ENCODE measurements around the gene PTPRG.

PTPRG gene

DNA sequence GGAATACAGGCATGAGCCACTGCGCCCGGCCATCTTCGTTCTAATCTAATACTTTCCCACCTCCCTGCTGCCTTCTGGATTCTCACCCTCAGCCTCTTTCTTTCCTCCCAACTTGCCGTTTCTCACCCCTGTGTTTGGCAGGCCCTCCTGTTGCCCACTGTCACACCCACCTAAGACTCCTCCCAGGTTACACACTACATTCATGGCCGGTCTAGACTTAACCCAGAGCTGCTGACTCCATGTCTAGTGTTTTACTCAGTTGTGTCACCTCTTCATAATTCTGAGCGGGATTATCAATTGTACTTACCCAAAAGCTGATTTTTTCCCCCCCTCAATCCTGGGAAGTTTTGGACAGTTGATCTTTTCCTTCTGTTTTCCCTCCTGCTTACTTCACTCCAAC is 588.2 kb downstream of the PTPRG start:
- DNase-seq (ENCODE audit: low read depth in 3 of 3), result no peak

DNA sequence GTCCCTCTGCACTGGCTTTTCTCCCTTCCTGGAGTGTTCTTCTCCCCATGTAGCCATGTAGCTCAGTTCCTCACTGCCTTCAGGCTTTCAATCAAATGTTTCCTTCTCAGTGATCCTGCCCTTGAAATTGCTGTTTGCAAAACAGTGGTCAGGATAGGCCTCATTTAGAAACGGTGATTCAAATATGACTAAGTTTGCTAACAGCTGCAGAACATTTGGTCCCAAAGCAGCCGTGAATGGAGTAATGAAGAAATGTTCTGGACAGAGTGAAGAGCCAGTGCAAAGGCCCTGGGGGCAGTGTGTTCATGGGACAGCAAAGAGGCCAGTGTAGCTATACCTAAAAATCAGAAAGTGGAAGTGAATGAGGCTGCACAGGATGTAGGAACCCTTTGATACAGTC is 588.6 kb downstream of the PTPRG start:
- DNase-seq (ENCODE audit: low read depth in 3 of 3), result no peak

DNA sequence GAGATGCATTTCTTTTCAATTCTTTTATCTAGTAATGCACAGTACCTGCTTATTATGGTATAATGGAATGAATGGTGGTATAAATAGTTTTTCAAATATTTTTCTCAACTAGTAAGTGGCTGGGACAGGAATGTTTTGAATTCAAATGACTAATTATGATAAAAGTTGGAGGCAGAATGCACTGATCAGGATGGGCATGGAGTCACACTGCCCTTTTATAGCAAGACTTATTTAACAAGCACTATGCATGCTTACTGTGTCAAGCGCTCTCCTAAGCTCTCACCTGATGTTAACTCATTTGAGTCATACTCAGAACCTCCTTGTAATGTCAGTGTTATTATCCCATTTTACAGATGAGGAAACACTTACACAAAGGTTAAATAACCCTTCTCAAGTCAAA is 590.2 kb downstream of the PTPRG start:
- DNase-seq (ENCODE audit: low read depth in 3 of 3), result no peak

DNA sequence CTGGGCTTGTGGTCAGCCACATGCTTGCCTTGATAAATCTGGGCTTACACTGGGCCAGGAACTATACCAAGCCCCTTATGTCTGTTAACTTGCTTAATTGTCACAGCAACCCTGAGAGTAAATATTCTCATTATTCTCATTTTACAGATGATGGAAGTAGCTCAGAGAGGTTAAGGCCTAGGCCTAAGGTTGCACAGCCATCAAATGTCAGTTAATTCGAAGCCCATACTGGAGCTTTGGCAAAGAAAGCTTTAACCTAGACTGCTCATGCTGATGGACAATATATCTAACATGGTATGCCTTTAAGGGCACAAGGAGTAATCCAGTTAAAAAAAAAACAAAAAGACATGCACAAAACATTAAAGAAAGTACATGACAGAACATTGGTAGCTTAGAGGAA is 591.9 kb downstream of the PTPRG start:
- DNase-seq (ENCODE audit: low read depth in 3 of 3), result no peak

DNA sequence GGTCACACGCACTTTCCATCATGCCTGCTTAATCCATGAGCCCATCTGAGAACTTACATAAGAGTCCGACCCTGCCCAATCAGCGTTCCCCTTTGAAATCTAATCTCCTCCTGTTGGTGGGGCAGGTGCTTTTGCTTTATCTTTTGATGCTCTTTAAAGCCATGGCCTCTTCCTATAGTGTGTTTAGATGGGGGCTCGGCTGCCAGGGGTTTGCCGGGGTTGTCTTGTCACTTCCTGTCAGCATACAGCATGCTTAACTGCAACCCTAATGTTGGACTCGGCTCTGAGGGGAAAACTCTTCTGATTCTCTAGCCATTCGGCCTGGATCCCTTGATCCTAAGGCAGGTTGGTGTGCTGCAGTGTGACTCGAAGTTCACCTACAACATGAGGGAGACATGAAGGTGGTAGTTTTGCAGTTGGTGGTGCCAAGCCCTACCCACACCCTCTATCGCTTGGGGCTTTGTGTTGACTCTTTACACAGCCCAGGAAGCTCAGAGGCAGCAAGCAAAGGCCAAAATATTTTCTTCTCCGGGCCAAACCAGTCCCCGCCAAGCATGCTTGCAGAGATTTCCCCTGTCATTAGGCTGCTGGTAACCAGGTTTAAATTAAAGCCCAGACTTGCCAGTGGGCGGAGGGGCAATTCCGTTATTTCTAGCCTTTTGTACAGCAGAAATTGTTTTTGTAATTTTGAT is 593.2 kb downstream of the PTPRG start:
- DNase-seq (ENCODE audit: low read depth in 3 of 3), result no peak

DNA sequence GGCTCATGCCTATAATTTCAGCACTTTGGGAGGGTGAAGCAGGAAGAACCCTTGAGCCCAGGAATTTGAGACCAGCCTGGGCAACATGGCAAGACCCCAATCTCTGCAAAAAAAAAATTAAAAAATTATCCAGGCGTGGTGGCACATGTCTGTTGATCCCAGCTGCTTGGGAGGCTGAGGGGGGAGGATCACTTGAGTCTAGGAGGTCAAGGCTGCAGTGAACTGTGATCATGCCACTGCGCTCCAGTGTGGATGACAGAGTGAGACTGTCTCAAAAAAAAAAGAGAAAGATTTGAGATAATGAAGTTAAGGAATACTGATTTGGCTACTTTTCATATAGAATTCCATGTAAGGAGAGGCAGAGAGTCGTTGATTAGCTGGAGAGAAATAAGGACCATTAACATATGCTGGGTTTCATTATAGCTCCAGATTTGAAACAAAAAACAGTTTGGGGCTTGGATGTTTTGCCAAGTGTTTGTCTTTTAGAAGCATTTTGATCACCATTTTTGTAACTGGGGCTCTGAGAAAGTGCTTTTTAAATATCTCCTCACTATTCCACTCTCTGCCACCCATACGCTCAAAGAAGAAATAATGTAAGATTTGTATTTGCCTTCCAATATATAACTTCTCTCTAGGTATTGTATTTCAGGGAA is 597.8 kb downstream of the PTPRG start:
- no peak for DNase-seq (ENCODE audit: low read depth in 3 of 3)

DNA sequence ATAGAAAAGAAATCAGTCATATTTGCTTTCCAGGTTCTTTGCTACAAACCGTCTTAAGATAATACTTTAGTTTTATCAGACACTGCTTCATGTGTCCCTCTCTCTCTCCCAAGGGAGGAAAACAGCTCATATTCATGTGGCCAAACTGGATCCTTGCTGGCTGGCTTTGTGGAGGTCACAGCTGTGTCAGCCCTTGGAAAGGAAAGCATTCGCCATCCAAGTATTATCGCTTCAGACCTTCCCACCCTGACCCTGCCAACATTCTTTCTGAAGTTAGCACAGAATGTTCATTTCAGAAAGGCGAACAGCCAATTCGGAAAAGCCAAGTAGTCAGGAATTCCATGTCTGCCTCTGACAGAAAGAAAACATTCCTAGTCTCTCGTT is 598.3 kb downstream of the PTPRG start:
- DNase-seq (ENCODE audit: low read depth in 3 of 3), result no peak

DNA sequence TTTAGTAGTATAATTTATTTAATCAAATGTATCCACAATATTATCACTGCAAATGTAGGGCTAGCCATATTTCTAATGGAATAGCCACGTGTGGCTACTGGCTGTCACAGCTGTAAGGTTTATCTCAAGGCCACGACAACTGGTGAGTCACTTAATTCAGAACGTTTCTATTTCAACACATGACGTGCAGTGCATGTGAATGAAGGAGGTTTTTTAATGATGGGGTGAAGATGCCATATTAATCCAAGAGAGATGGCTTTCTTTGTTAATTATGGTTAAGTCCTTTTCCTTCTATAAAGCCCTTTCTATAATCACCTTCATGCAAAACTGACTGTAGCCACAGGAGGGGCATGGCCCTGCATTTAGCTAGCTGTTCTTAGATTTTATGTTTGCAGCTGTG is 600.0 kb downstream of the PTPRG start:
- DNase-seq (ENCODE audit: low read depth in 3 of 3), result no peak

DNA sequence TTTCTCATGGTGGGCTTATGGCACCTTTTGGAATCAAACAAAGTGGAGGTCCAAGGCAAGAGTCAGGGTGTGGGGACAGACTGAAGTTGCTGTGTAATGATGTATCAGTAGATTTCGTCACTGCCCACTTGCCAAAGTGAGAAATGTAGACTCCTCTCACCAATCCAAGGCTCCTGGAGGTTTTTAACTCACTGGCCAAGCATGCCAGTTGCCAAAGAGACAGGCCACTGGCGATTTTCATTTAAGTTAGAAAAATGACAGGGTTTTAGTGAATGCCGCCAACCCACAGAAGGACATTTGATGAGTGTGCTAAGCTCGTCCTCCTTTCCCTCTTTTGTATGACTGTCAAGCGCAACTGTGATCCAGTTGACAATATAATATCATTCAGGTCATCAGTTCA is 602.8 kb downstream of the PTPRG start:
- no peak for DNase-seq (ENCODE audit: low read depth in 3 of 3)

DNA sequence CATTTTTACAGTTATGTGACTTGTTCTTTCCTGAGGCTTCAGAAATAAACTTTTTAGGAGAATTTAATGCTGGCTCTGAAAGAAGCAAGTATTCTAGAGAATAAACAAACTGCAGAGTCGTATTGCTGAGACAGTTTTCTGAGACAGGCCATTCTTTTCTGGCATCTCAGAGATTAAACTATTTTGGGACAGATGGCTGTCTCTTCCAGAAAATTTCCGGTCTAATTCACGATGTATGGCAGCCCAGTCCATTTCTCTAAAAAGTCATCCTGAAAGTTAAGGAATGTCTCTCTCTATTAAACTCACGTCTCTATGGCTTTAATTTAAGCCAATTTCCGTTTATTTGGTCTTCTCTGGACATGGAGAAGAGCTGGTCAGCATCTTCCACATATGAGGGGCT is 603.4 kb downstream of the PTPRG start:
- DNase-seq (ENCODE audit: low read depth in 3 of 3), result no peak

DNA sequence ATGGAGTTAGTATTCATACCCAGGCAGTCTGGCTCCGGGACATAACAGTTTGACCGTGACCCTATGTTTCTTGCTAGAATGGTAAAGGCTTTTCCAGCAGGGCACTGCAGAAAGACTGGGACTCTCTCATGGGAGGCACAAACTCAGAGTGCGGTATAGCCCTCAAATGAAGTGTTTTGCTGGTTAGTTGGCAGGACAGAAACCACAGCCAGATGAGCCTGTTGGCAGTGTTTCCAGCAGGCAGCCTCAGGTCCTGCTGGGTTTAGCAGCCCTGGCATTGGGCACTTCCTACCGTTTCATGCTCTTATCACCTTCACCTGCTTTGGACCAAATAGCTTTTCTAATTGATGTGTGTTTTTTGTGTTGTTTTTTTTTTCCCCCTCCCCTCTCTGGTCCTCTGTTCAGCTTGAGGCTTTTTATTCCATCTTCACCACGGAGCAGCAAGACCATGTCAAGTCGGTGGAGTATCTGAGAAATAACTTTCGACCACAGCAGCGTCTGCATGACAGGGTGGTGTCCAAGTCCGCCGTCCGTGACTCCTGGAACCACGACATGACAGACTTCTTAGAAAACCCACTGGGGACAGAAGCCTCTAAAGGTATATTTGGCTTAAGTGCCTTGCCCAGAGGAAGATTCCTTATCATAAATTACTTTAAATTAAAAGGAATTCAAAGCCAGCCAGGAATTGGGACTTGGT is 606.3 kb downstream of the PTPRG start:
- DNase-seq (ENCODE audit: low read depth in 3 of 3), result no peak

DNA sequence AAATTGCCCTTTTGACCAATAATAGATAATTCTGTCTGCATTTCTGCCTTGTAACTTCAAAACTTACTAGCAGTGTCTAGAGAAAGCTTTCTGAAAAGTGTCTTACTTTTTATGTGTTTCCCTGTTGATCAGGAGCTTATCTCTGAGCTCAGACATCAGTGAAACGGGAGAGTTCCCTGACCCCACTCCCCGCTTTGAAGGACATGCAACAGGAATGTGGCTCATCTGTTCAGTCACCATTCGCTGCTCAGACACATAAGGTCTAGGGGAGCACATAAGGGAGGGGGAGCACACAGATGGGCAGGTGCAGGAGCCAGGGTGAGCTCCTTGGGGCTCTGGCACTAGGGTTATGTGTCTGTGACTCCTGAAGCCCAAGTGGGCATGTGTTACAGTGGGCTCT is 607.0 kb downstream of the PTPRG start:
- DNase-seq (ENCODE audit: low read depth in 3 of 3), result no peak

DNA sequence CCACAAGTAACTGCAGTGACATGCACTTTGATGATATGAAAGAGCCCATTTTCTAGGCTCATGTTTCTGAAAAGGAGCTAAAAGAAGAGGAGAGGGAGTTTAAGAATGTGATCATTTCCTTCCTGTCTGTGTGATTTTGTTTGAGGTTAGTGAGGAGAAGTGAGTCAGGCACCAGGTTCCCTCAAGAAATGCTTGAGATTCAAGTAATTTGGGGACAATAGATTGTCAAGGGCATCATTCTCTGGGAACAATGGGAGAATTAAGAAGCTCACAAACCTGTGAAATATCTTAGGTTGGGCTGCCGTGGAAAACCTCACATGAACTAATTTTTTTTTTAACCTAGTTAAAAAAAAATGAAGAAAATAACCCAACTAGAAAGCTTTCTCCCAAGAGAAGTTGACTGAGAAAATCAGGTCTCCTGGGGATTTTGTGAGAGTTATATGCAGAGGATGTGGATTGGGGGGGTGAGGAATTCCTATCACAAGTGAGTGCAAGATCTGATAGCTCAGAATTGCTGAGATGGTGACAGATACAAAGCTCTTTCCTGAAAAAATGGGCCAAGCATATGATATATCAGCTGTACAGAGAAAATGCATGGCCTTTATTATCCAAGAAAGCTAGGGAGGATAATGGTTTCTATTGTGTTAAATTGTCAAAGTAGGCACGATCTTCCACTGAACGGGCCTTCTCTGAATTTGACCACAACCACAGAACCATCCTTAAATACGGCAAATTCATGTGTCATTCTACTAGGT is 608.7 kb downstream of the PTPRG start:
- no peak for DNase-seq (ENCODE audit: low read depth in 3 of 3)

DNA sequence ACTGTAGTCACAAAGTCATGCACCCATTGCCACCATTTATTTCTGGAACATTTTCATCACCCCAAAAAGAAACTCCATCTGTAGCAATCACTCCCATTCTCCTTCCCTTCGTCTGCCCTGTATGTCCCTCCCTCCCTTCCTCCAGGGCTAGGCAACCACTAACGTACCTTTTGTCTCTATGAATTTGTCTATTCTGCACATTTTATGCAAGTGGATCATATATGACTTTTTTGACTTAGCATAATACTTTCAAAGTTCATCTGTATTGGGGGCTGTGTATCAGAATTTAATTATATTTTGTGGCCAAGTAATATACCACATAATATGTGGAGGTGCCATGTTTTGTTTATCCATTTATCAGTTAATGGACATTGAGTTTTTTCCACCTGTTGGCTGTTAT is 610.4 kb downstream of the PTPRG start:
- no peak for DNase-seq (ENCODE audit: low read depth in 3 of 3)

DNA sequence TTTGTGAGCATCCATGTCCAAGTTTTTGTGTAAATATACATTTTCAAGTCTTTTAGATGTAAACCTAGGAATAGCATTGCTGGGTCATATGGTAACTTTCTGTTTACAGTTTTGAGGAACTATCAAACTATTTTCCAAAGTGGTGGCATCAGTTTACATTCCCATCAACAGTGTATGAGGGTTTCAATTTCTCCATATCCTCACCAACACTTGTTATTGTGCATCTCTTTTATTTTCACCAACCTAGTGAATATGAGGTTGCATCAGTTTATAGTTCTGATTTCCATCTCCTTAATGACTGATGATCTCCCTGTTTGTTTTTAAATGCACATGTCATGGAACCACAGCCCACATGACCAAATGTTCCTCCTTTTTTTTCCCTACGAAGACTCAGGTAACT is 610.8 kb downstream of the PTPRG start:
- no peak for DNase-seq (ENCODE audit: low read depth in 3 of 3)

DNA sequence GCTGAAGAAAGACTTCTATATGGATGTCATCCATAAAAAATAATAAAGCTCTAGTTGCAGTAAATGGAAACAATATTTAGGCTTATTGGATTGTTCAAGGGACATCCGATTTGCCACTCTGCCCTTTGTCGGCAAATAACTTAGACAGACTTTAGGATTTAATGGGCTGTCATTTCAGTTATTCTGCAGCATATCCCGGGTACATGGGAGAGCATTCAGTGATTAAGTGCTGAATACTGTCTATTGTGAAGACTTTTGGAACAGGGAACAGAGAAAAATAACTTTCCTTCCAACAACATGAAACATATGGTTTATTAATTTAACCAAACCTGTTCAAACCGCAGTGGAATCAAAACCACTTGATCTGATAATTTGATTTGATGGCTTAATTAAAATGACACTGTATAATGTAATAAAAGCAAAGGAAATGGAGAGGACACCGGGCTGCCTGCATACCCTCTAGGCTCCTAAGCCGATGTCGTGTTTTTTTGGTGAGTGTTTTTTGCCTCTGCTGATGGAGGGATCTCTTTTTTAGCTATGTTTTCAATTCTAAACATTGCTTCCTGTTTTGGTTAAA is 612.7 kb downstream of the PTPRG start:
- no peak for DNase-seq (ENCODE audit: low read depth in 3 of 3)

DNA sequence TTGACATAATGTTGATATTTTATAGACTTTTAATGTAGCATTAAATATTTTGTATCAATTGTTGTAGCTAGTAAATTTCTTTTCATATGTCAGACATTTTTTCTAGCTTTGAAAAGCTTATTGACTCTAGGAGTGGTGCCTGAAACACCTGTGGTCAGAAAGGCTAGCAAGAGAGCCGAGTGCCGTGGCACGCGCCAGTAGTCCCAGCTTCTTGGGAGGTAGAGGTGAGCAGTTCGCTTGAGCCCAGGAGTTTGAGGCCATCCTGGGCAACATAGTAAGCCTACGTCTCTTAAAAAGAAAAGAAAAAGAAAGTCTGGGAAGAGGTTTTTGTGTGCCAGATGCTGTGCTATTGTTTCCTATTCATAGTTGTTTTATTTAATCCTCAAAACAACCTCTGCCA is 613.8 kb downstream of the PTPRG start:
- no peak for DNase-seq (ENCODE audit: low read depth in 3 of 3)

DNA sequence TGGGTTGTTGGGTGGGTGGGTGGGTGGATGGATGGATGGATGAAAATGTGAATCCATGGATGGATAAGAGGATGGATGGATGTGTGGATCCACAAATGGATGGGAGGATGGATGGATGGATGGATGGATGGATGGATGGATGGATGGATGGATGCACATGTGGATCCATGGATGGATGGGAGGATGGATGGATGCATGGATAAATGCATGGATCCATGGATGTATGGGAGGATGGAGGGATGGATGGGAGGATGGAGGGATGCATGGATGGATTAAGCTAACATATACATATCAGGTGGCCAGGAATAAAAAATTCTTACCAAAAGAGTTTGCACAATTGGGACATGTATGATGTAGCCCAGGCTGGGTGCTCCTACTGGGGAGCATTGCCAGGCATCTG is 616.7 kb downstream of the PTPRG start:
- no peak for DNase-seq (ENCODE audit: low read depth in 3 of 3)

DNA sequence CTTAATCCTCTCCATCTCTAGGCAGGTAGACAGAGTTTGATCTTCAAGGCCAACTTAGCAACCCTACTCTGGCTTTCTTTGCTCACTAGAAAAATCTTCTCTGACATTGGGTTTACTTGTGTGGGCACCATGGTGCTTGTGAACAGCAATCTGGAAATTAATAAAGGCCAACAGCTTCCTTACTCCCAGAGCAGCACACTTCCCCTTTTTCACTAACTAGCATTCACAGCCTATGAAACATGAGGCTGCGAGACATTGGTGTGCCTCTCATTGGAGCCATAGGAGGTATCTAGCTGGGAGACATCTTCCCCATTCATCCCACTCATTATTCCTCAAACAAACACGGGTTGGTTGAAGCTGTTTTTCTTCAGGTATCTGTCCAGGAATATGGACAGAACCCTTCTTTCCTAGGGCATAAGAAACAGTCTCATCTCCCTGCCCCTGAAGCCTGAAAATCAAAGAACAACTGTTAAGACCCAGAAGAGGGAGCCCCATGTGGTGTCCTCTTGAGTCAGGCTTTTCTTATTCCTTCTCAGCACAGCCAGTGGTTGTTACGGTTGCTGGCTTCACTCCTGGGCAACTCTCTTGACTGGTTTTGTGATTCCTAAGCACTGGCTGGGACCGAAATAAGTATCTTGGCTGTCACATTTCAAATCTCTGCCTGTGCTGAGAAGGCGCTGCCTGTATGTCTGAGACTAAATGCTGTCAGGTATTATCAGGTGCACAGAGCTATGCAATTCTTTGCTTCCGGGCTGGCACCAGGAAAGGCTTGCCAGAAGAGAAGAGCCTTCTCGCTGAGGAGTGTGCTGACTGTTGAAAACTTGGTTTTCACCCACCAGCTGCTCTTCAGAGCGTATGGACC is 617.6 kb downstream of the PTPRG start:
- no peak for DNase-seq (ENCODE audit: low read depth in 3 of 3)

DNA sequence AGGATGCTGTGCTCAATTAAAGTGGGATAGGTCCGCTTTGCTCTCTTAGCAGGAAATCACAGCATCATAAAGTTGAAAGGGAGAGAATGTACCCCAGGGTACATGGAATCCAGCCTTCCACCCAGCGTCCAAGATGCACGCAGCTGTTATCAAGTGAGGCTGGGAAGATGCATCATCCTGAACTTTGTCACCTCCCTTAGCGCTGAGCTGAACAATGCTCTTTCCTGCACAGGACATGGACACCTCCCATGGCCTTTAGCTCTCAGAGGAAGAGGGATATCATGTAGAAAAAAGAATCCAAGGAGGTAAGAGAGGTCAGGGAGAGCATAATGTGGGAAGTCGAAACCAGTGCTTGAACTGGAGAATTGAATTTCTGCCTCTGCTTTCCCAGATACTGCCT is 619.1 kb downstream of the PTPRG start:
- DNase-seq (ENCODE audit: low read depth in 3 of 3), result no peak

DNA sequence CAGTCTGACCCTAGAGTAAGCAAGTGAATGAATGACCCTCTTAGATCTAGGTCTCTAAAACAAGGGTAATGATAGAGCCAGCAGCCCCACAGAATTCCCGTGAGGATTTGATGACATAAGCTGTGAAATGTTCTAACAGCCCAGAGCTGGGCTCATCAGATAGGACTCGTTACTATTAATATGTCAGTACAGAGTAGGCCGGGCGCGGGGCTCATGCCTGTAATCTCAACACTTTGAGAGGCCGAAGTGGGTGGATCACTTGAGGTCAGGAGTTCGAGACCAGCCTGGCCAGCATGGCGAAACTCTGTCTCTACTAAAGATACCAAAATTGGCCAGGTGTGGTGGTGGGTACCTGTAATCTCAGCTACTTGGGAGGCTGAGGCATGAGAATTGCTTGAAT is 621.7 kb downstream of the PTPRG start:
- no peak for DNase-seq (ENCODE audit: low read depth in 3 of 3)

All from stimulated activated CD4-positive, alpha-beta T cell treated with anti-CD3 and anti-CD28 coated beads, TNF-alpha, amount 100 ng/mL, for 24 hours (primary cell).